ENCODE data around the gene SHISA7. TPM values are rescaled to one million over a fixed set of nuclear protein-coding genes. Genes with fewer than 3 reads are reported as not detected.

The SHISA7 gene
- total and polyA plus RNA-seq, 4 donors: 0.05 TPM; not detected in 3

DNA sequence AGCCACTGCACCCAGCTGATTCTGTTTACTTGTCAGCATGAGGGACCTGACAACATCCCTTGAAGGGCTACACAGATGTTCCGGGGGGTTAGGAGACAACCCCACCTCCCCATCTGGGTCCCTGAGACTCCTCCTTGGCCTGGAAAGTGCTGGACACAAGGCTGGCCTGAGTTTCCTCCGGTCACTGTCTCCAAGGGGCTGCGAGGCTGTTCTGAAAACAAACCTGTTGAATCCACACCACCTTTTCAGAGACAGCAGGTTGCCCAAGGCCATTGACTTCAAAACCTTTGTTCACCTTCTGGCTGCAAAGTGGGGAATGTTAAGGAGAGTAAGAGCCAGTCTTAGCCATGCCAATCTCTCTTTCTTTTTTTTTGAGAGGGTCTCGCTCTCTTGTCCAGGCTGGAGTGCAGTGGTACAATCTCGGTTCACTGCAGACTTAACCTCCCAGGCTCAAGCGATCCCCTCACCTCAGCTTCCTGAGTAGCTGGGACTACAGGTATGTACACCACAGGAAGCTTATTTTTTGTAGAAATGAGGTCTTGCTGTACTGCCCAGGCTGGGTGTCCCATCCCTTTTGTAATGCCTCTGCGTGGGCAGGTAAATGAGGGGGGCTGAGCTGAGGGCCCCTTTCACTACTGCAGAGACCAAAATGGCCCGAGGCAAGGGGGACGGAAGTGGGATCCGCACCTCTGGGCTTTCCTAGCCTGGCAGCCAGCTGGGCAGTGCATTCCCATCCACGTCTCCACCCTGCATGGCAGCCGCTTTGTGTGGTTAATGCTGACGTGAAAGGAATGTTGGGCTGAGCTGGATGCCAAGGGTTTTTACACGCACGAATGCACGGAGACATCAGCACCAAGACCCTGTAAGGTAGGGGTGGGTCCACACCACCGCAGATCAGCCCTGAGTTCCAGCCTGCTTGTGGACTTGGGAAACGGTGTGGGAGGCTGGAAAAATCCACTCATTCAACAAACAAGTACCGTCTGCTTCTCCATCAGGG lies 31.5 kb upstream of the SHISA7 start:
- Histone ChIP-seq H3K9me3 (ENCODE audit: control insufficient read depth, low read length) (no peaks in the 10 kb centered on the region), H3K36me3 (ENCODE audit: control insufficient read depth in 1 of 2, insufficient read depth in 2 of 2, low read length in 1 of 2) (no peaks in the 10 kb centered on the region), H3K27ac (ENCODE audit: low read depth in 1 of 2, low read length in 2 of 2) (no peak overlapping the region), H3K4me1 (ENCODE audit: control insufficient read depth in 1 of 2, insufficient read depth in 2 of 2, low read length in 2 of 2) (no peaks in the 10 kb centered on the region), H3K4me3 (ENCODE audit: low read length in 2 of 2) (no peak overlapping the region), H3K27me3 (ENCODE audit: control insufficient read depth in 1 of 2, insufficient read depth in 2 of 2, low read length in 1 of 2) (no peaks in the 10 kb centered on the region)
- ATAC-seq (ENCODE audit: low FRiP score) (no peak), DNase-seq (no peak)
- intact Hi-C loops (cut with DNase I): no loop called here
- 79 to 85% methylated on average over 19 of the region's 19 CpGs for WGBS, 2 donors

DNA sequence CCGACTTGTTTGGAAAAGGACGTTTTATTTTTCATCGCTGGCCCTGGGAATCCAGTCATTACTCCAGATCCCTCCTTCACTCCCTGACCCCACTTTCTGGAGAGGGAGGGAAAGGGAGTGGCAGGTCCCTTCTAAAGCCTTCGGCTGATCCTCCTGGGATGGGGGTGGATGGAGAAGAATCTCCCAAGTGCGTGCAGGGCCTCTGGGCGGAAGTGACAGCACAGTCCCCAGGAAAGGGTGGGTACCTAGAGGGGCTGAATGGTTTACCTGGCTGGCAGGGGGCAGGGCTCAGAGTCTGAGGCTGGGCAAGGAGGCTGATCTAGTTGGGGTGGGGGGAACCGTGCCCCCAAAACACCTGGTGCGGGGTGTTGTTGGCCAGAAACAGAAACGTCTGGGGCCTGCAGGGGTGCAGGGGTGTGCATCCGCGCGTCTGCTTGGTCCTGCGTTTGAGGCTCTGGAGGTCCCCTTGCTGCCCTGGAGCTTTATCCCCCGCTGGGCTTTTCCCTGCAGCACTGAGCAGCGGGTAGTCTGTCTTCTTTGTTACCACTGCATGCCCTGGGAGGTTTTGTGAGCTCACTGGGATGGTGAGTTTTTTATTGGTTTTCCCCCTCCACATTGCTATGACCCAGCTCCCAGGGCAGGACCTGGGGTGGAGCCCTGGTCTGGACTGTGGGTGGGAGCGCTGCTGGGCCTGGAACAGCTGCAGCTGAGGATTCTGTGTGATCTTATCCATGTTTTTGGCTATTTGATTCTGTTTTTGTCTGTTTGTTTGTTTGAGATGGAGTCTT lies 30.3 kb upstream of the SHISA7 start:
- DNase-seq: no peak
- Histone ChIP-seq H3K4me1 (ENCODE audit: control insufficient read depth in 1 of 2, insufficient read depth in 2 of 2, low read length in 2 of 2) (no peaks in the 10 kb centered on the region), H3K4me3 (ENCODE audit: low read length in 2 of 2) (no peak overlapping the region), H3K27ac (ENCODE audit: low read depth in 1 of 2, low read length in 2 of 2) (no peak overlapping the region), H3K36me3 (ENCODE audit: control insufficient read depth in 1 of 2, insufficient read depth in 2 of 2, low read length in 1 of 2) (no peaks in the 10 kb centered on the region), H3K27me3 (ENCODE audit: control insufficient read depth in 1 of 2, insufficient read depth in 2 of 2, low read length in 1 of 2) (no peaks in the 10 kb centered on the region), H3K9me3 (ENCODE audit: control insufficient read depth, low read length) (no peaks in the 10 kb centered on the region)
- ATAC-seq (ENCODE audit: low FRiP score): no peak
- intact Hi-C loops (cut with DNase I): no loop called here
- 58 to 66% methylated on average over 12 to 16 of the region's 16 CpGs for WGBS, 2 donors

DNA sequence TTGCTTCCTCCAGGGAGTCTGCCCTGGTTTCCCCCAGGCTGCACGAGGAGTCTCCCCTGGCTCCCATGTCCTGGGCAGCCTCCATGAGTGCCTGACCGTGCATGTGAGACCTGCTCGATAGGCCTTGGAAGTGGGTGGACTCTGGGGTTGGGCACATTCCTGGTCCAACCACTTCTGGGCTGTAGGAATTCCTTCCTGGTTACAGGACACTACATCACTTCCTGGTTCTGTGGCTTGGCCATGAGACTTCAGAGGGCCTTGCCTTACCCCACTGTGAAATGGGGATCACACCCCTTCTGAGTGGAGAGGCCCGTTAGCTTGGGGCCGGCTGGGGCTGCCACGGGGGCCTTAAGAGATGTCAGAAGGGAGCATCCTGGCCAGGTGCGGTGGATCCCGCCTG lies 29.4 kb upstream of the SHISA7 start:
- DNase-seq (no peak), ATAC-seq (ENCODE audit: low FRiP score) (no peak)
- 77 to 79% methylated on average over 8 of the region's 8 CpGs for WGBS, 2 donors
- intact Hi-C loops (cut with DNase I): no loop called here
- Histone ChIP-seq H3K9me3 (ENCODE audit: control insufficient read depth, low read length) (no peaks in the 10 kb centered on the region), H3K27me3 (ENCODE audit: control insufficient read depth in 1 of 2, insufficient read depth in 2 of 2, low read length in 1 of 2) (no peaks in the 10 kb centered on the region), H3K4me3 (ENCODE audit: low read length in 2 of 2) (no peak overlapping the region), H3K27ac (ENCODE audit: low read depth in 1 of 2, low read length in 2 of 2) (no peak overlapping the region), H3K36me3 (ENCODE audit: control insufficient read depth in 1 of 2, insufficient read depth in 2 of 2, low read length in 1 of 2) (no peaks in the 10 kb centered on the region), H3K4me1 (ENCODE audit: control insufficient read depth in 1 of 2, insufficient read depth in 2 of 2, low read length in 2 of 2) (no peaks in the 10 kb centered on the region)

DNA sequence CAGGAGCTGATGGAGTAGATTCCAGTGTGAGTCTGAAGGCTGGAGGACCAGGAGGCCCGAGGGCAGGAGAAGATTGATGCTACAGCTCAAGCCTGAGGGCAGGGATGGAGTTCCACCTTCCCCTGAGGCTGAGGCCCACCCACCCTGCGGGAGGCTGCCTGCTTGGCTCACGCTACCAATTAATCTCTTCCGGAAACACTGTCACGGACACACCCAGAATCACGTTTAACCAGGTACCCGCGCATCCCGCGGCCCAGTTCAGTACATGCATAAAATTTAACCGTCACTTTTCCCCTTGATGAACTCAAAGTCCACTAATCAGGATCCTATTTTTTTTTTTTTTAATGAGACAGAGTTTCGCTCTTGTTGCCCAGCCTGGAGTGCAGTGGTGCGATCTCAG lies 28.2 kb upstream of the SHISA7 start:
- no peaks in the 10 kb centered on the region for H3K36me3 ChIP-seq (ENCODE audit: control insufficient read depth in 1 of 2, insufficient read depth in 2 of 2, low read length in 1 of 2)
- no peaks in the 10 kb centered on the region for H3K9me3 ChIP-seq (ENCODE audit: control insufficient read depth, low read length)
- WGBS, 2 donors: 84 to 88% methylated on average over 13 of the region's 13 CpGs
- H3K4me1 ChIP-seq (ENCODE audit: control insufficient read depth in 1 of 2, insufficient read depth in 2 of 2, low read length in 2 of 2): no peaks in the 10 kb centered on the region
- no peak overlapping the region for H3K4me3 ChIP-seq (ENCODE audit: low read length in 2 of 2)
- intact Hi-C loops (cut with DNase I): no loop called here
- H3K27ac ChIP-seq (ENCODE audit: low read depth in 1 of 2, low read length in 2 of 2): no peak overlapping the region
- ATAC-seq (ENCODE audit: low FRiP score) (no peak), DNase-seq (no peak)
- no peaks in the 10 kb centered on the region for H3K27me3 ChIP-seq (ENCODE audit: control insufficient read depth in 1 of 2, insufficient read depth in 2 of 2, low read length in 1 of 2)

DNA sequence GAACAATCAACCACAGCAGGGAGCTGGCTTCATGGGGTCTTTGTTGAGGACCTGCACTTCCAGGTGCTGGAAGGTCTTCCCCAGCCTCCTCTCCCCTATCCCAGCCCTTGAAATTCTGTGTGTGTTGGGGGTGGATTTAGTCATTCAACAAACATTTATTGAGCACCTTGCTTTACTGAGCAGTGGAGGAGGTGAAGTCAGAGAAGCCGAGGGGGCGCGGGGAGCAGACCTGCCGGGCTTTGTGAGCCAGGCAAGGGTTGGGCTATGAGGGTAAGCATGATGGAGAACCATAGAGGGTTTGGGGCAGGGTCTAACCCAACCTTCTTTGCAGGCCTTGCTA lies 24.9 kb upstream of the SHISA7 start:
- WGBS, 2 donors: 26 to 31% methylated on average over 4 of the region's 4 CpGs
- H3K4me1 ChIP-seq (ENCODE audit: control insufficient read depth in 1 of 2, insufficient read depth in 2 of 2, low read length in 2 of 2): no peaks in the 10 kb centered on the region
- no peak overlapping the region for H3K27ac ChIP-seq (ENCODE audit: low read depth in 1 of 2, low read length in 2 of 2)
- DNase-seq (no peak), ATAC-seq (ENCODE audit: low FRiP score) (peak; percentile 3)
- no peaks in the 10 kb centered on the region for H3K36me3 ChIP-seq (ENCODE audit: control insufficient read depth in 1 of 2, insufficient read depth in 2 of 2, low read length in 1 of 2)
- no peaks in the 10 kb centered on the region for H3K9me3 ChIP-seq (ENCODE audit: control insufficient read depth, low read length)
- H3K27me3 ChIP-seq (ENCODE audit: control insufficient read depth in 1 of 2, insufficient read depth in 2 of 2, low read length in 1 of 2): no peaks in the 10 kb centered on the region
- H3K4me3 ChIP-seq (ENCODE audit: low read length in 2 of 2): no peak overlapping the region
- intact Hi-C loops (cut with DNase I): loop anchor here (2.0 to 5.0 kb wide), 2 partner anchors 34 to 37 kb away; no protein-coding TSS in a partner anchor

DNA sequence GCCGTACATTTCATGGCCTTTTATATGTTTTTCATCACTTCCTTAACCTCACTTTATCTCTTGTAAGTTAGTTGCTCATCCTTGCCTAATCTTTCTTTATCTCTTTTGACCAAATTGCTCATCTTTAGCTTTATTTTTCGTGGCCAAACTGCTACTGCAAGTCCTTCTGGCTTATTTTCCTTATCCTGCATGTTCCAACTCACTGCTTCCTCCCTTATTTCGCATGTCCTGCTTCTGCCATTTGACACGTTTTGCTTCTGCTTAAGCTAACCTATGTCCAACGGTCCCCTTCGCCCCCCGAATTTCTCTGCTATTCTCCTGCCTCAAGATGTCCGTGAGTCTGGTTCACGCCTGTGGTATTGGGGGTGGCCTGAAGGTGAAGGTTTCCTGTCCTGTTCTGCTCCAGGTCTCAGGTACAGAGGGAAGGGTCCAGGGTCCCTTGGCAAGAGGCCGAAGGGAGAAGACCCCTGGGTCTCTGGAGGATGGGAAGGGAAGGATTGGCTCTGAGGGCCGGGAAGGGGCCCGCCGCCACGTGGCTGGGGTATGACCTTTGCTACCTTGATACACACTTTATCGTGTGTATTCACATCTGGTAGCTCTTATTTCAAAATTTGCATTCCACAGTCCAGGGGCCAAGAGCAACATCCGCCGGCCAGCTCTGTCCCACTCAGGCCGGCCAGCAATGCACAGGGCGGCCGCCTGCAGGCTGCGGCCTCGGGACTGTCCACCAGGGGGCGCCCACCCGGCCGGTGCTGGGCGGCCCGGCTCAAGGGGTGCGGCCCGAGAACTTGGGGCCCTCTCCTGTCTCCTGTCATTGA lies 24.3 kb upstream of the SHISA7 start:
- Histone ChIP-seq H3K9me3 (ENCODE audit: control insufficient read depth, low read length) (no peaks in the 10 kb centered on the region), H3K27me3 (ENCODE audit: control insufficient read depth in 1 of 2, insufficient read depth in 2 of 2, low read length in 1 of 2) (no peaks in the 10 kb centered on the region), H3K36me3 (ENCODE audit: control insufficient read depth in 1 of 2, insufficient read depth in 2 of 2, low read length in 1 of 2) (no peaks in the 10 kb centered on the region), H3K4me1 (ENCODE audit: control insufficient read depth in 1 of 2, insufficient read depth in 2 of 2, low read length in 2 of 2) (no peaks in the 10 kb centered on the region), H3K4me3 (ENCODE audit: low read length in 2 of 2) (no peak overlapping the region), H3K27ac (ENCODE audit: low read depth in 1 of 2, low read length in 2 of 2) (no peak overlapping the region)
- DNase-seq (peak; percentile 82 to 92), ATAC-seq (ENCODE audit: low FRiP score) (peak; percentile 94)
- WGBS, 2 donors: 26% methylated on average over 29 of the region's 29 CpGs
- intact Hi-C loops (cut with DNase I): loop anchor here (2.0 to 5.0 kb wide), 2 partner anchors 35 to 37 kb away; no protein-coding TSS in a partner anchor

DNA sequence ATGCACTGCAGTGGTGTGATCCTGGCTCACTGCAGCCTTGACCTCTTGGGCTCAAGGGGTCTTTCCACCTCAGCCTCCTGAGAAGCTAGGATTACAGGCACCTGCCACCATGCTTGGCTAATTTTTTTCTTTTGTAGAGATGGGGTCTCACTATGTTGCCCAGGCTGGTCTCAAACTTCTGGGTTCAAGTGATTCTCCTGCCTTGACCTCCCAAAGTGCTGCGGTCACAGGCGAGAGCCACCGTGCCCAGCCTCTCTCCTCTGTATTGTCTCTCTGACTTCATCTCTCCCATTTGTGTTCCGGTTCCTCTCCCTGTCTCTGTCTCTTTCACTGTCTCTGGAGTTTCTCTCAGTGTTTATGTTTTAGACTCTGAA lies 23.1 kb upstream of the SHISA7 start:
- ATAC-seq (ENCODE audit: low FRiP score) (no peak), DNase-seq (no peak)
- intact Hi-C loops (cut with DNase I): loop anchor here in 1 of 2 donors (5.0 kb wide), 1 partner anchor 36 kb away; no protein-coding TSS in a partner anchor
- H3K27ac ChIP-seq (ENCODE audit: low read depth in 1 of 2, low read length in 2 of 2): no peak overlapping the region
- no peak overlapping the region for H3K4me3 ChIP-seq (ENCODE audit: low read length in 2 of 2)
- no peaks in the 10 kb centered on the region for H3K27me3 ChIP-seq (ENCODE audit: control insufficient read depth in 1 of 2, insufficient read depth in 2 of 2, low read length in 1 of 2)
- H3K36me3 ChIP-seq (ENCODE audit: control insufficient read depth in 1 of 2, insufficient read depth in 2 of 2, low read length in 1 of 2): no peaks in the 10 kb centered on the region
- H3K4me1 ChIP-seq (ENCODE audit: control insufficient read depth in 1 of 2, insufficient read depth in 2 of 2, low read length in 2 of 2): no peaks in the 10 kb centered on the region
- WGBS, 2 donors: 95 to 96% methylated on average over 4 of the region's 4 CpGs
- no peaks in the 10 kb centered on the region for H3K9me3 ChIP-seq (ENCODE audit: control insufficient read depth, low read length)

DNA sequence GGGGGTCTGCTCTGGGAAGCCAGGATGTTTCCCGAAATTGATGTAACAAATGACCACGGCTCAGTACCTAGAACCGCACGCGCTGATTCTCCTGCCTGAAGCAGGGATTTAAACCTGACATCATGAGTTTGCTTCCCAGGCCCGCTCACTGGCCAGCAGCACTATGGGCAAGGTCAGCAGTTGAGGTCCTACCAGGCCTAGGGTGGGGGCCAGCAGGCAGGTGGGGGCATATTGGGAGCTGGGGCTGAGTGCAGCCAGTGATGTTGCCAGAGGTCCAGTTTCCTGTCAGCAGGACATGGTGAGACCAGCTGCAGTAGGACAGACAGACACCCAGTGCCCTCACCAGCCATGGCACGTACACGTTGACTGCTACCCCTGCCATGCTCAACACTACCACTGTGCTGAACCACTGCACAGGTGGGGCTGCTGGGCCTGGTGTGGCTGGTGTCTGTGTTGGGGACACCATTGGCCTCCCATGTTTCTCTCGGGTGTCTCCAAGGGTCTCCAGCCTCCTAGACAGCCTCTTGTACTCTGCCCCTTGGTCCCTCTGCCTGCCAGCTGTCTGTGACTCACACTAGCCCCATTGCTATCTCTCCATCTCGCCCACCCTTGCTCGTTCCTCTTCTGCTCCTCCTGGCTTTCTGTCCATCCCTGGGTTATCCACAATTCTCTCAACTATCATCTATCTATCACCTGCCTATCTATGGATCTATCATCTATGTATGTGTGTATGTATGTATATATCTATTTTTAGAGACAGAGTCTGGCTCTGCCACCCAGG lies 22.6 kb upstream of the SHISA7 start:
- Histone ChIP-seq H3K9me3 (ENCODE audit: control insufficient read depth, low read length) (no peaks in the 10 kb centered on the region), H3K4me1 (ENCODE audit: control insufficient read depth in 1 of 2, insufficient read depth in 2 of 2, low read length in 2 of 2) (no peaks in the 10 kb centered on the region), H3K27ac (ENCODE audit: low read depth in 1 of 2, low read length in 2 of 2) (no peak overlapping the region), H3K27me3 (ENCODE audit: control insufficient read depth in 1 of 2, insufficient read depth in 2 of 2, low read length in 1 of 2) (no peaks in the 10 kb centered on the region), H3K4me3 (ENCODE audit: low read length in 2 of 2) (no peak overlapping the region), H3K36me3 (ENCODE audit: control insufficient read depth in 1 of 2, insufficient read depth in 2 of 2, low read length in 1 of 2) (no peaks in the 10 kb centered on the region)
- 86 to 87% methylated on average over 11 of the region's 11 CpGs for WGBS, 2 donors
- intact Hi-C loops (cut with DNase I): loop anchor here in 1 of 2 donors (5.0 kb wide), 1 partner anchor 37 kb away; no protein-coding TSS in a partner anchor
- no peak for DNase-seq
- ATAC-seq (ENCODE audit: low FRiP score): no peak
